Type B pancreatic cell (in vitro differentiated cells): ENCODE data around the gene SIRPA. TPM values are rescaled to one million over a fixed set of nuclear protein-coding genes. Genes with fewer than 3 reads are reported as not detected.

Source experiments
- DNase-seq: peaks from one replicate; pipeline ENCODE4 v3.0.0; 2021; ENCODE audit warnings: mixed read lengths; ENCODE audit not compliant: unreplicated experiment; ENCODE audit errors: extremely low spot score
- H3K27ac Mint-ChIP-seq: 2 replicates; pipeline ENCODE4 v1.8.0; 2021; ENCODE audit warnings: mild to moderate bottlenecking, mixed read lengths
- H3K27me3 Mint-ChIP-seq: 2 replicates; pipeline ENCODE4 v1.8.0; 2021; ENCODE audit warnings: mixed read lengths
- H3K36me3 Mint-ChIP-seq: 2 replicates; pipeline ENCODE4 v1.8.0; 2021; ENCODE audit warnings: mixed read lengths
- H3K4me1 Mint-ChIP-seq: one replicate; pipeline ENCODE4 v1.8.0; 2021; ENCODE audit warnings: mixed read lengths; ENCODE audit not compliant: unreplicated experiment
- H3K4me3 Mint-ChIP-seq: 2 replicates; pipeline ENCODE4 v1.8.0; 2021; ENCODE audit warnings: mild to moderate bottlenecking, mixed read lengths
- H3K9me3 Mint-ChIP-seq: 2 replicates; pipeline ENCODE4 v1.8.0; 2021; ENCODE audit warnings: mixed read lengths
- CTCF ChIP-seq: fragments of 200-600 bp; sonication (generic); conservative IDR thresholded peaks from 2 replicates; pipeline ENCODE4 v1.5.0; 2021; ENCODE audit warnings: antibody characterized with exemption, mild to moderate bottlenecking
- total RNA-seq: library from RNA; stranded (reverse); gene quantifications from 2 replicates; pipeline ENCODE4 v1.2.1, GENCODE V29; 2021; ENCODE audit warnings: low replicate concordance

Gene SIRPA
- total RNA-seq, 1 donor from 2014 or later = 12.3 TPM

GRCh38 chr20:1882026-1882425 is 13.2 kb upstream of the SIRPA start:
- no peak for DNase-seq
- H3K27ac Mint-ChIP-seq = no peak overlapping the region
- peaks cover 13% of the 10 kb centered on the region for H3K27me3 Mint-ChIP-seq
- TF ChIP-seq CTCF = no peak
- H3K4me3 Mint-ChIP-seq = no peak overlapping the region
- H3K36me3 Mint-ChIP-seq = no peaks in the 10 kb centered on the region
- no peaks in the 10 kb centered on the region for H3K9me3 Mint-ChIP-seq
- peaks cover 26% of the 10 kb centered on the region for H3K4me1 Mint-ChIP-seq

GRCh38 chr20:1883986-1884385 is 11.2 kb upstream of the SIRPA start:
- no peak for TF ChIP-seq CTCF
- H3K9me3 Mint-ChIP-seq = no peaks in the 10 kb centered on the region
- no peak overlapping the region for H3K4me3 Mint-ChIP-seq
- H3K27ac Mint-ChIP-seq = no peak overlapping the region
- peaks cover 26% of the 10 kb centered on the region for H3K4me1 Mint-ChIP-seq
- no peak for DNase-seq
- peaks cover 24% of the 10 kb centered on the region for H3K27me3 Mint-ChIP-seq
- no peaks in the 10 kb centered on the region for H3K36me3 Mint-ChIP-seq

- Mint-ChIP-seq H3K27ac (no peak overlapping the region), H3K4me1 (peaks cover 18% of the 10 kb centered on the region), H3K36me3 (no peaks in the 10 kb centered on the region), H3K9me3 (no peaks in the 10 kb centered on the region), H3K27me3 (peaks cover 20% of the 10 kb centered on the region), H3K4me3 (no peak overlapping the region)
- DNase-seq = no peak
- TF ChIP-seq CTCF = no peak
Measured at GRCh38 chr20:1885254-1885653, 10.0 kb upstream of the SIRPA start.

DNA sequence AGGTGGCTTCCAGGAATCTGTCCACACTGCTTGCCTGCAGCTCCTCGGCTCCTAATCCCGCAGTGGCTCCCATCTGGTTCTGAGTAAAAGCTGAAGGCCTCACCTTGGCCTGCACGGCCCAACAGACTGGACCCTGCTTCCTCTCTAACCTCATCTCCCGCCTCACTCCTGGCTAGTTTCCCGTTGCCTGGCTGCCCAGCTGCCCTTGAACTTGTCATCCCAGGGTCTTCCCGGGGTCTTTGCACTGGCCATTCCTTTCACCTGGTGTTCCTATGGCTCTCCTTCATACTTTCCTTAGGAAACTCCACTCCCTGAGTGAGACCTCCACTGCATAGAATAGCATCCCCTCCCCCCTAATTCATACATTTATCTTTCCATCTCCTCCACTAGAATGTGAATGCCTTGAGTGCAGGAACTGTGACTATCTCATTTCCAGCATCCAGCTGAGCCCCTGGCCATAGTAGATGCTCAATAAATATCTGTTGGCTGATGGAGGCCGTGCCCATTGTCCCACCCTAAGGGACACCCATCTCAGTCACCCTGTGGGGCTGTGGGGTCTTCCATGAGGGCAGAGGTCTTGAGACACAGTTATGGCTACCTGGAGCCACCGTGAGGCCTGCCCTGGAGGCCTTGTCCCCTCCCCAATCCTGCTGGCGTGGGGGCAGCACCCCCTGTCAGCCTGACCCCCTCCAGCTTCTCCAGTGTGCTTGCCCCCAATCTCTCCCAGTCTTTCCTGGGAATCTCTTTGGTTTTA is 9.1 kb upstream of the SIRPA start:
- H3K36me3 Mint-ChIP-seq = no peaks in the 10 kb centered on the region
- H3K9me3 Mint-ChIP-seq = no peaks in the 10 kb centered on the region
- peaks cover 12% of the 10 kb centered on the region for H3K4me1 Mint-ChIP-seq
- peaks cover 15% of the 10 kb centered on the region for H3K27me3 Mint-ChIP-seq
- DNase-seq = no peak
- no peak overlapping the region for H3K4me3 Mint-ChIP-seq
- H3K27ac Mint-ChIP-seq = no peak overlapping the region
- no peak for TF ChIP-seq CTCF

- no peak for DNase-seq
- peaks cover 16% of the 10 kb centered on the region for H3K4me1 Mint-ChIP-seq
- no peak for TF ChIP-seq CTCF
- no peaks in the 10 kb centered on the region for H3K9me3 Mint-ChIP-seq
- no peaks in the 10 kb centered on the region for H3K36me3 Mint-ChIP-seq
- no peak overlapping the region for H3K27ac Mint-ChIP-seq
- H3K27me3 Mint-ChIP-seq = peaks cover 25% of the 10 kb centered on the region
- H3K4me3 Mint-ChIP-seq = no peak overlapping the region
Measured at GRCh38 chr20:1887321-1887720, 7.9 kb upstream of the SIRPA start.
